HG02759 (cell line): ENCODE results near the gene KRTAP5-10.
"Not testable (repeated sequence)": the region's sequence is repeated elsewhere in the genome, so short reads cannot be mapped to it uniquely, and the experiment has no call there.

Source experiments
- ATAC-seq: cut with Tn5 transposase; IDR thresholded peaks from one replicate; pipeline ENCODE4 v1.9.1; 2021; ENCODE audit warnings: mild to moderate bottlenecking, moderate library complexity; ENCODE audit not compliant: unreplicated experiment

Gene KRTAP5-10

GRCh38 chr11:71607520-71608216 is 42.3 kb downstream of the KRTAP5-10 start:
- ATAC-seq, result not testable (repeated sequence)

- ATAC-seq, result not testable (repeated sequence)
Observed at GRCh38 chr11:71608272-71608671, 42.9 kb downstream of the KRTAP5-10 start.

GRCh38 chr11:71611218-71611910 is 46.0 kb downstream of the KRTAP5-10 start:
- not testable (repeated sequence) for ATAC-seq

- ATAC-seq, result not testable (repeated sequence)
Observed at GRCh38 chr11:71613931-71614330, 48.6 kb downstream of the KRTAP5-10 start.

GRCh38 chr11:71614366-71614917 is 49.1 kb downstream of the KRTAP5-10 start:
- not testable (repeated sequence) for ATAC-seq

DNA sequence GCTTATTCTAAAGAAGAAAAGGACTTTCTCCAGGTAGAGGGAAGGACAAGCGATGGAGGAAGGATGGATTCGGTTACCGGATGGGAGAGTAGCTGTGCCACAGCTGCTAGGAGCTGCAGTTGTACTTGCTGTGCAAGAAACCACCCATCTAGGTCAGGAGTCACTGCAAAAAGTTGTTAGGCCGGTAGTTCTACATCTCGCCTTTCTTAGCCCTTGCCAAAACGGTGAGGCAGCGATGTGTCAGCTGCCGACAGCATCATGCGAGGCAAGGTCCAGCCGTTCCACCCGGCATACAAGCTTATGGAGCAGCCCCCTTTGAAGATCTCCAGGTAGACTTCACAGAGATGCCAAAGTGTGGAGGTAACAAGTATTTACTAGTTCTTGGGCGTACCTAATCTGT is 49.6 kb downstream of the KRTAP5-10 start:
- ATAC-seq, result not testable (repeated sequence)
